ENCODE data around the gene RALGDS. TPM values are rescaled to one million over a fixed set of nuclear protein-coding genes. Genes with fewer than 3 reads are reported as not detected.

The RALGDS gene
- total RNA-seq, 2 experiments from 2014 or later: 85.7 to 102 TPM

- H3K36me3 Mint-ChIP-seq (ENCODE audit: low read depth): no peaks in the 10 kb centered on the region
- H3K27me3 Mint-ChIP-seq (ENCODE audit: low read depth): peaks cover 8% of the 10 kb centered on the region
- ChIA-PET POLR2A (no interaction called here), CTCF (no interaction called here)
- peaks cover 10% of the 10 kb centered on the region for H3K4me1 Mint-ChIP-seq (ENCODE audit: low read depth)
- H3K27ac Mint-ChIP-seq: no peak overlapping the region
- H3K4me3 Mint-ChIP-seq: peak overlapping the region; percentile 53
- no peak for ATAC-seq
- no peak for DNase-seq
- no peaks in the 10 kb centered on the region for H3K9me3 Mint-ChIP-seq (ENCODE audit: insufficient read depth)
Observed at GRCh38 chr9:133162861-133163503, 41.9 kb upstream of the RALGDS start.

GRCh38 chr9:133161547-133161950, 40.5 kb upstream of the RALGDS start:
- no peak for DNase-seq
- CTCF ChIA-PET: interaction anchor here (1.2 kb wide), 1 partner anchor 39 kb away, joined by 3 read pairs; no protein-coding TSS in a partner anchor
- no peaks in the 10 kb centered on the region for H3K9me3 Mint-ChIP-seq (ENCODE audit: insufficient read depth)
- H3K36me3 Mint-ChIP-seq (ENCODE audit: low read depth): no peaks in the 10 kb centered on the region
- ATAC-seq: no peak
- no peak overlapping the region for H3K27ac Mint-ChIP-seq
- H3K4me1 Mint-ChIP-seq (ENCODE audit: low read depth): peaks cover 10% of the 10 kb centered on the region
- peaks cover 8% of the 10 kb centered on the region for H3K27me3 Mint-ChIP-seq (ENCODE audit: low read depth)
- POLR2A ChIA-PET: no interaction called here
- no peak overlapping the region for H3K4me3 Mint-ChIP-seq

- DNase-seq (peak; percentile 67), ATAC-seq (peak; percentile 76)
- H3K36me3 Mint-ChIP-seq (ENCODE audit: low read depth): no peaks in the 10 kb centered on the region
- POLR2A ChIA-PET: interaction anchor here (0.6 kb wide), 1 partner anchor 336 kb away, joined by 6 read pairs; no protein-coding TSS in a partner anchor
- CTCF ChIA-PET: interaction anchor here (0.8 to 1.2 kb wide), 4 partner anchors 9 to 183 kb away, joined by 3 to 6 read pairs (median 3); partner anchors contain the start of gene GFI1B
- peaks cover 10% of the 10 kb centered on the region for H3K4me1 Mint-ChIP-seq (ENCODE audit: low read depth)
- H3K9me3 Mint-ChIP-seq (ENCODE audit: insufficient read depth): no peaks in the 10 kb centered on the region
- peaks cover 6% of the 10 kb centered on the region for H3K27me3 Mint-ChIP-seq (ENCODE audit: low read depth)
- H3K4me3 Mint-ChIP-seq: no peak overlapping the region
- H3K27ac Mint-ChIP-seq: no peak overlapping the region
Observed at GRCh38 chr9:133160742-133161546, 39.9 kb upstream of the RALGDS start.

- ChIA-PET POLR2A (no interaction called here), CTCF (interaction anchor here (0.7 to 1.9 kb wide), 7 partner anchors 9 to 64 kb away, joined by 3 to 8 read pairs (median 5); no protein-coding TSS in a partner anchor)
- H3K4me1 Mint-ChIP-seq (ENCODE audit: low read depth): peaks cover 6% of the 10 kb centered on the region
- H3K27me3 Mint-ChIP-seq (ENCODE audit: low read depth): peaks cover 3% of the 10 kb centered on the region
- no peak overlapping the region for H3K4me3 Mint-ChIP-seq
- H3K36me3 Mint-ChIP-seq (ENCODE audit: low read depth): no peaks in the 10 kb centered on the region
- no peaks in the 10 kb centered on the region for H3K9me3 Mint-ChIP-seq (ENCODE audit: insufficient read depth)
- no peak for DNase-seq
- ATAC-seq: no peak
- H3K27ac Mint-ChIP-seq: no peak overlapping the region
Observed at GRCh38 chr9:133158695-133159094, 37.7 kb upstream of the RALGDS start.

- H3K27me3 Mint-ChIP-seq (ENCODE audit: low read depth): no peaks in the 10 kb centered on the region
- H3K9me3 Mint-ChIP-seq (ENCODE audit: insufficient read depth): no peaks in the 10 kb centered on the region
- DNase-seq: no peak
- POLR2A ChIA-PET: no interaction called here
- no peak for ATAC-seq
- H3K4me1 Mint-ChIP-seq (ENCODE audit: low read depth): peaks cover 5% of the 10 kb centered on the region
- no peaks in the 10 kb centered on the region for H3K36me3 Mint-ChIP-seq (ENCODE audit: low read depth)
- CTCF ChIA-PET: interaction anchor here (1.2 to 3.5 kb wide), 2 partner anchors 7 to 11 kb away, joined by 4 to 15 read pairs; no protein-coding TSS in a partner anchor
- no peak overlapping the region for H3K27ac Mint-ChIP-seq
- no peak overlapping the region for H3K4me3 Mint-ChIP-seq
Observed at GRCh38 chr9:133155156-133155555, 34.1 kb upstream of the RALGDS start.

- Mint-ChIP-seq H3K36me3 (ENCODE audit: low read depth) (no peaks in the 10 kb centered on the region), H3K4me3 (no peak overlapping the region), H3K9me3 (ENCODE audit: insufficient read depth) (no peaks in the 10 kb centered on the region), H3K27ac (no peak overlapping the region), H3K27me3 (ENCODE audit: low read depth) (no peaks in the 10 kb centered on the region), H3K4me1 (ENCODE audit: low read depth) (peaks cover 9% of the 10 kb centered on the region)
- ATAC-seq (no peak), DNase-seq (no peak)
- ChIA-PET POLR2A (no interaction called here), CTCF (interaction anchor here (3.5 kb wide), 1 partner anchor 10 kb away, joined by 15 read pairs; no protein-coding TSS in a partner anchor)
Observed at GRCh38 chr9:133154097-133154989, 33.3 kb upstream of the RALGDS start.

GRCh38 chr9:133153227-133154096, 32.4 kb upstream of the RALGDS start:
- Mint-ChIP-seq H3K27me3 (ENCODE audit: low read depth) (no peaks in the 10 kb centered on the region), H3K36me3 (ENCODE audit: low read depth) (peaks cover under 1% of the 10 kb centered on the region), H3K4me1 (ENCODE audit: low read depth) (peaks cover 9% of the 10 kb centered on the region), H3K4me3 (no peak overlapping the region), H3K9me3 (ENCODE audit: insufficient read depth) (no peaks in the 10 kb centered on the region), H3K27ac (no peak overlapping the region)
- ChIA-PET POLR2A (no interaction called here), CTCF (no interaction called here)
- DNase-seq (no peak), ATAC-seq (no peak)

GRCh38 chr9:133151601-133152525, 30.8 kb upstream of the RALGDS start:
- CTCF ChIA-PET: interaction anchor here (1.0 to 2.0 kb wide), 3 partner anchors 8 to 130 kb away, joined by 3 to 6 read pairs (median 3); no protein-coding TSS in a partner anchor
- Mint-ChIP-seq H3K4me3 (no peak overlapping the region), H3K9me3 (ENCODE audit: insufficient read depth) (no peaks in the 10 kb centered on the region), H3K27ac (no peak overlapping the region), H3K4me1 (ENCODE audit: low read depth) (peaks cover 24% of the 10 kb centered on the region), H3K27me3 (ENCODE audit: low read depth) (no peaks in the 10 kb centered on the region), H3K36me3 (ENCODE audit: low read depth) (peaks cover 9% of the 10 kb centered on the region)
- POLR2A ChIA-PET: no interaction called here
- no peak for DNase-seq
- no peak for ATAC-seq

GRCh38 chr9:133151041-133151440, 30.0 kb upstream of the RALGDS start:
- Mint-ChIP-seq H3K27me3 (ENCODE audit: low read depth) (no peaks in the 10 kb centered on the region), H3K9me3 (ENCODE audit: insufficient read depth) (no peaks in the 10 kb centered on the region), H3K4me1 (ENCODE audit: low read depth) (peaks cover 31% of the 10 kb centered on the region), H3K36me3 (ENCODE audit: low read depth) (peaks cover 15% of the 10 kb centered on the region), H3K27ac (no peak overlapping the region), H3K4me3 (peak overlapping the region; percentile 15)
- ChIA-PET CTCF (interaction anchor here (1.4 to 2.0 kb wide), 2 partner anchors 10 to 129 kb away, joined by 3 to 6 read pairs; no protein-coding TSS in a partner anchor), POLR2A (no interaction called here)
- ATAC-seq (no peak), DNase-seq (no peak)
